Lower leg skin (tissue), 4 donors: ENCODE results near the gene ESAM. TPM values are rescaled to one million over a fixed set of nuclear protein-coding genes. Genes with fewer than 3 reads are reported as not detected.

Experiments used
- DNase-seq, 2 donors: peaks; one replicate each; pipeline ENCODE4 v3.0.0-alpha.2; 2019; ENCODE audit warnings: low spot score in 2 of 2
- H3K4me3 ChIP-seq: fragments of 200-600 bp; sonication (generic); 2 replicates; pipeline ENCODE4 v1.5.1; 2017; ENCODE audit warnings: mild to moderate bottlenecking, low read depth; ENCODE audit not compliant: poor library complexity, severe bottlenecking
- CTCF ChIP-seq, 3 donors: fragments of 450-650 bp; IDR thresholded peaks; one replicate each; pipeline ENCODE4 v1.5.1; 2016; ENCODE audit warnings: antibody characterized with exemption in 3 of 3, mild to moderate bottlenecking in 3 of 3, moderate library complexity in 2 of 3
- POLR2A ChIP-seq, 2 donors: fragments of 450-650 bp; IDR thresholded peaks; one replicate each; pipeline ENCODE4 v1.6.1; 2016 to 2017; ENCODE audit warnings: antibody characterized with exemption in 2 of 2, mild to moderate bottlenecking in 1 of 2, moderate library complexity in 1 of 2
- WGBS, 2 donors: methylation state at CpG; one replicate each; pipeline ENCODE4 v1.1.5; 2018; 5-methylcytosine and 5-hydroxymethylcytosine counted together
- intact Hi-C: fragments of 100-400 bp; cut with DNase I; formaldehyde crosslinking; loops from one replicate; pipeline ENCODE4 v1.15.0; 2023; ENCODE audit warnings: low total_unique reads
- total RNA-seq, 4 donors: library from RNA; depleted of rRNA; stranded (reverse); fragments of >200 nt; gene quantifications; one replicate each; pipeline ENCODE4 v1.1.0, GENCODE V29; 2016

The ESAM gene
- total RNA-seq, 4 donors from 2014 or later = 6.1 to 24.1 (median 11.4) TPM

GRCh38 chr11:124760806-124761205, 1.3 kb downstream of the ESAM start:
- no peak overlapping the region for H3K4me3 ChIP-seq
- 62 to 68% methylated on average over 3 of the region's 3 CpGs for WGBS, 2 donors
- DNase-seq = no peak
- intact Hi-C loops = loop anchor here (5.0 kb wide), 1 partner anchor 89 kb away; the partner anchor contains the start of genes SIAE and SPA17
- TF ChIP-seq POLR2A (IDR thresholded peaks at IDR 0.05) (no peak), CTCF (IDR thresholded peaks at IDR 0.05) (no peak)

- no peak for TF ChIP-seq POLR2A (IDR thresholded peaks at IDR 0.05)
- no peak for TF ChIP-seq CTCF (IDR thresholded peaks at IDR 0.05)
- H3K4me3 ChIP-seq = no peak overlapping the region
- 9 to 16% methylated on average over 23 to 25 of the region's 25 CpGs for WGBS, 2 donors
- peak in 1 of 2 donors; percentile 87 for DNase-seq
- intact Hi-C loops = loop anchor here (5.0 kb wide), 1 partner anchor 88 kb away; the partner anchor contains the start of genes SIAE and SPA17
Measured at GRCh38 chr11:124760205-124760652, 1.9 kb downstream of the ESAM start.

- H3K4me3 ChIP-seq = no peak overlapping the region
- intact Hi-C loops = loop anchor here (5.0 kb wide), 1 partner anchor 87 kb away; the partner anchor contains the start of genes SIAE and SPA17
- WGBS, 2 donors = 18 to 25% methylated on average over 34 to 51 of the region's 52 CpGs
- peak in 1 of 2 donors; percentile 87 for DNase-seq
- TF ChIP-seq CTCF (IDR thresholded peaks at IDR 0.05) = no peak
- TF ChIP-seq POLR2A (IDR thresholded peaks at IDR 0.05) = no peak
Measured at GRCh38 chr11:124759266-124760204, 2.6 kb downstream of the ESAM start.

GRCh38 chr11:124758355-124759265, 3.5 kb downstream of the ESAM start:
- TF ChIP-seq CTCF (IDR thresholded peaks at IDR 0.05) (peak in 1 of 3 donors; percentile 24), POLR2A (IDR thresholded peaks at IDR 0.05) (no peak)
- WGBS, 2 donors = 4% methylated on average over 52 to 53 of the region's 53 CpGs
- DNase-seq = peak in 1 of 2 donors; percentile 95
- H3K4me3 ChIP-seq = no peak overlapping the region
- intact Hi-C loops = no loop called here

GRCh38 chr11:124757320-124757719, 4.8 kb downstream of the ESAM start:
- TF ChIP-seq CTCF (IDR thresholded peaks at IDR 0.05) (no peak), POLR2A (IDR thresholded peaks at IDR 0.05) (no peak)
- intact Hi-C loops = no loop called here
- no peak for DNase-seq
- no peak overlapping the region for H3K4me3 ChIP-seq
- 47 to 55% methylated on average over 3 of the region's 3 CpGs for WGBS, 2 donors
